Prostate gland (tissue), 2 donors: ENCODE measurements around the gene AK8. TPM values are rescaled to one million over a fixed set of nuclear protein-coding genes. Genes with fewer than 3 reads are reported as not detected.
"Not testable (repeated sequence)": the region's sequence is repeated elsewhere in the genome, so short reads cannot be mapped to it uniquely, and the experiment has no call there.

Experiments
- DNase-seq: peaks from one replicate; pipeline ENCODE4 v3.0.0-alpha.2; 2019; ENCODE audit warnings: low spot score
- H3K27ac ChIP-seq, 2 donors: fragments of 200-600 bp; sonication (generic); 2 replicates each; pipeline ENCODE4 v1.5.1; 2017 to 2019
- H3K27me3 ChIP-seq: fragments of 200-600 bp; sonication (generic); replicated peaks from 2 replicates; pipeline ENCODE4 v1.5.1; 2019; ENCODE audit not compliant: insufficient read depth
- H3K36me3 ChIP-seq, 2 donors: fragments of 200-600 bp; sonication (generic); 1 replicate in 1 of 2; 2 replicates in 1 of 2; pipeline versions ENCODE4 v1.5.1 to v1.8.1; 2017 to 2019
- H3K4me1 ChIP-seq: fragments of 200-600 bp; sonication (generic); replicated peaks from 2 replicates; pipeline ENCODE4 v1.5.1; 2019
- H3K4me3 ChIP-seq, 2 donors: fragments of 200-600 bp; sonication (generic); 2 replicates each; pipeline ENCODE4 v1.5.1; 2017 to 2019
- H3K9me3 ChIP-seq: fragments of 200-600 bp; sonication (generic); 2 replicates; pipeline ENCODE4 v1.5.1; 2017
- POLR2A ChIP-seq: fragments of 450-650 bp; IDR thresholded peaks from one replicate; pipeline ENCODE4 v1.6.1; 2016; ENCODE audit warnings: antibody characterized with exemption, mild to moderate bottlenecking
- POLR2AphosphoS5 ChIP-seq: sonication (generic); formaldehyde crosslinking; IDR thresholded peaks from one replicate; pipeline ENCODE4 v1.6.1; 2017; ENCODE audit warnings: antibody characterized with exemption
- WGBS: methylation state at CpG from one replicate; pipeline ENCODE4 v1.1.5; 2018; 5-methylcytosine and 5-hydroxymethylcytosine counted together
- intact Hi-C: fragments of 100-400 bp; cut with DNase I; formaldehyde crosslinking; loops from one replicate; pipeline ENCODE4 v1.14.2; 2022
- total RNA-seq, 2 donors: library from RNA; depleted of rRNA; stranded (reverse); fragments of >200 nt; gene quantifications; one replicate each; pipeline ENCODE4 v1.1.0, GENCODE V29; 2016
- TF ChIP-seq, protein P1 (sequence below), 4 experiments: fragments of 200-600 bp in 2 of 4; fragments of 450-650 bp in 2 of 4; sonication (generic) in 2 of 4; IDR thresholded peaks; 1 replicate in 3 of 4; 2 replicates in 1 of 4; pipeline ENCODE4 v1.5.1; 2016 to 2019; ENCODE audit warnings: antibody characterized with exemption in 4 of 4, mild to moderate bottlenecking in 2 of 4, moderate library complexity in 2 of 4

AK8 gene
- total RNA-seq, 2 donors from 2014 or later, result 3.3 to 4.1 TPM

DNA sequence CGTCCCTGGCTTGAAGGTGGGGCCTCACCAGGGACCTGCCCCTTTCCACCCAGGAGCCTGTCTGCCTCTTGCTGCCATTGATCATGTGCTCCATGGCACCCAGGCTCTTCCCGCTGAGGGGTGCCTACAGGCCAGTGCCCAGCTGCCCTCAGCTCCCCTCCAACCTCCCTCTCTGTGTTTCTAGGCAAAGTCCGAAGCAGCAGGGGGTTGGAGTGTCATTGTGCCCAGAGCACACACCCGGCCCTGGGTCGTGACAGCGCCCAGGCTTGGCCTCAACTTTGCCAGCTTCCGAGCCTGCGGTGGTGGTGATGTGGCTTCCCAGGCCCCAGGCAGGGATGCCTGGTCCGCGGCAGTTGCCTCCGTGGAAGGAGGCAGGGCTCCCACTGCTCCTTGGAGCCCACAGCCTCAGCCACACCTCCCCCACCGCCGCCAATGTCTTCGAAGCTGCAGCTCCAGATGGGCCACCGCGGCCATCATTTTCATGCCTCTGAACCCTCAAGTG, 155.5 kb downstream of the AK8 start:
- H3K27me3 ChIP-seq, result peaks cover 3% of the 10 kb centered on the region
- 89% methylated on average over 15 of the region's 16 CpGs for WGBS
- intact Hi-C loops, result no loop called here
- no peak overlapping the region for H3K27ac ChIP-seq
- no peaks in the 10 kb centered on the region for H3K9me3 ChIP-seq
- TF ChIP-seq POLR2A (no peak), POLR2AphosphoS5 (no peak)
- TF ChIP-seq, protein P1, sequence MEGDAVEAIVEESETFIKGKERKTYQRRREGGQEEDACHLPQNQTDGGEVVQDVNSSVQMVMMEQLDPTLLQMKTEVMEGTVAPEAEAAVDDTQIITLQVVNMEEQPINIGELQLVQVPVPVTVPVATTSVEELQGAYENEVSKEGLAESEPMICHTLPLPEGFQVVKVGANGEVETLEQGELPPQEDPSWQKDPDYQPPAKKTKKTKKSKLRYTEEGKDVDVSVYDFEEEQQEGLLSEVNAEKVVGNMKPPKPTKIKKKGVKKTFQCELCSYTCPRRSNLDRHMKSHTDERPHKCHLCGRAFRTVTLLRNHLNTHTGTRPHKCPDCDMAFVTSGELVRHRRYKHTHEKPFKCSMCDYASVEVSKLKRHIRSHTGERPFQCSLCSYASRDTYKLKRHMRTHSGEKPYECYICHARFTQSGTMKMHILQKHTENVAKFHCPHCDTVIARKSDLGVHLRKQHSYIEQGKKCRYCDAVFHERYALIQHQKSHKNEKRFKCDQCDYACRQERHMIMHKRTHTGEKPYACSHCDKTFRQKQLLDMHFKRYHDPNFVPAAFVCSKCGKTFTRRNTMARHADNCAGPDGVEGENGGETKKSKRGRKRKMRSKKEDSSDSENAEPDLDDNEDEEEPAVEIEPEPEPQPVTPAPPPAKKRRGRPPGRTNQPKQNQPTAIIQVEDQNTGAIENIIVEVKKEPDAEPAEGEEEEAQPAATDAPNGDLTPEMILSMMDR (IDR thresholded peaks at IDR 0.05), result no peak
- no peaks in the 10 kb centered on the region for H3K36me3 ChIP-seq
- H3K4me1 ChIP-seq, result no peaks in the 10 kb centered on the region
- H3K4me3 ChIP-seq, result no peak overlapping the region
- no peak for DNase-seq

DNA sequence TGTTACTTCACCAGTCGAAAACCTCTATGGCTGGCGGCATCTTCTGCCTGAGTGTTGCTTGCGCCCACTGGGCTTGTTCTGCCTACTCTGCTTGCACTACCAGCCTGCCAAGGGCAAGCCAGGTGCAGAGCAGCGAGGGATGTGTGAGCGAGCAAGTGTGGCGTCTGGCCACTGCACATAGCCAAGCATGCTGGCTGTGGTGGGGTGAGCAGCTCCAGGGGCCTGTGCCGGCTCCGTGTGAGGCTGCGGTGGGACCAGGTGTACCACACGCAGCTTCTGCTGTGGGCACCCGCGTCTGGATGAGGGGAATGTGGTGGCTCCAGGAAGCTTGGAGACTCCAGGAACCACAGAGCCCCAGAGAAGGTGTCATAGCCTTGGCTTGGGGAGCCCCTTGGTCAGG, 156.4 kb downstream of the AK8 start:
- Histone ChIP-seq H3K36me3 (no peaks in the 10 kb centered on the region), H3K4me3 (no peak overlapping the region), H3K9me3 (no peaks in the 10 kb centered on the region), H3K27me3 (peaks cover 3% of the 10 kb centered on the region), H3K4me1 (no peaks in the 10 kb centered on the region), H3K27ac (no peak overlapping the region)
- TF ChIP-seq POLR2A (no peak), POLR2AphosphoS5 (no peak)
- TF ChIP-seq, protein P1 (IDR thresholded peaks at IDR 0.05), result no peak
- WGBS, result 88% methylated on average over 12 of the region's 12 CpGs
- intact Hi-C loops, result no loop called here
- DNase-seq, result no peak

DNA sequence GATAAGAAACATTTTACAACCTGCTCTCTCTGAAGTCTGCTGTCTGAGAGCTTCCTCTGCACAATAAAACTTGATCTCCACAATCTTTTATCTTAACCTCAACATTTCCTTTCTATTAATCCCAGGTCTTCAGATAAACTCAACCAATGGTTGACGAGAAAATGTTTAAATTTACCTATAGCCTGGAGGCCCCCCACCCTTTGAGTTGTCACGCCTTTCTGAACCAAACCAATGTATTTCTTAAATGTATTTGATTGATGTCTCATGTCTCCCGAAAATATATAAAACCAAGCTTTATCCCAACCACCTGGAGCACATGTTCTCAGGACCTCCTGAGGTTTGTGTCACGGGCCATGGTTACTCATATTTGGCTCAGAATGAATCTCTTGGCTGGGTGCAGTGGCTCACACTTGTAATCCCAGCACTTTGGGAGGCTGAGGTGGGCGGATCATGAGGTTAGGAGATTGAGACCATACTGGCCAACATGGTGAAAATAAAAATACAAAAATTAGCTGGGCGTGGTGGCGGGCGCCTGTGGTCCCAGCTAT, 159.6 kb downstream of the AK8 start:
- H3K4me3 ChIP-seq, H3K36me3 ChIP-seq, H3K9me3 ChIP-seq, H3K27ac ChIP-seq, H3K27me3 ChIP-seq, intact Hi-C loops, DNase-seq, H3K4me1 ChIP-seq: not testable (repeated sequence)
- 57% methylated on average over 8 of the region's 8 CpGs for WGBS

- H3K4me3 ChIP-seq, result no peak overlapping the region
- no peaks in the 10 kb centered on the region for H3K4me1 ChIP-seq
- no peaks in the 10 kb centered on the region for H3K36me3 ChIP-seq
- WGBS, result 51% methylated on average over 13 of the region's 13 CpGs
- H3K27me3 ChIP-seq, result peaks cover 3% of the 10 kb centered on the region
- intact Hi-C loops, result no loop called here
- DNase-seq, result no peak
- no peak overlapping the region for H3K27ac ChIP-seq
- TF ChIP-seq POLR2AphosphoS5 (no peak), POLR2A (no peak)
- TF ChIP-seq, protein P1 (IDR thresholded peaks at IDR 0.05), result no peak
- no peaks in the 10 kb centered on the region for H3K9me3 ChIP-seq
Observed at GRCh38 chr9:132717326-132717945, 160.6 kb downstream of the AK8 start.

DNA sequence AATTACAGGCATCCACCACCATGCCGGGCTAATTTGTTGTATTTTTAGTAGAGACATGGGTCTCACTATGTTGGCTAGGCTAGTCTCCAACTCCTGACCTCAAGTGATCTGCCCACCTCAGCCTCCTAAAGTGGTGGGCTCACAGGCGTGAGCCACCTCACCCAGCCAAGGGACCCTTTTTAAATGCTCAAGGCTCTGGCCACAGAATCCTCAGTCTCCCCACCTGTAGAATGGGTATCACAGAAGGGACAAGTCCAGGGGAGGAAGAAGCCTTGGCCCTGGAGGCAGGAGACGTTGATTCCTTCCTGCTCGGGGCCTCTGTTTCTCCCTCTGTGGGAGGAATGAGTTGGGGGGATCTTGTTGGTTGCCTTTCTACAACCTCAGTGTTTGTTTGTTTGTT, 162.1 kb downstream of the AK8 start:
- no peaks in the 10 kb centered on the region for H3K27me3 ChIP-seq
- TF ChIP-seq, protein P1 (IDR thresholded peaks at IDR 0.05), result no peak
- TF ChIP-seq POLR2A, result no peak
- no peak for TF ChIP-seq POLR2AphosphoS5
- H3K4me1 ChIP-seq, result no peaks in the 10 kb centered on the region
- intact Hi-C loops, result no loop called here
- H3K9me3 ChIP-seq, result no peaks in the 10 kb centered on the region
- no peaks in the 10 kb centered on the region for H3K36me3 ChIP-seq
- H3K27ac ChIP-seq, result no peak overlapping the region
- 90% methylated on average over 4 of the region's 4 CpGs for WGBS
- H3K4me3 ChIP-seq, result no peak overlapping the region
- DNase-seq, result no peak
